Jurkat, Clone E6-1 (cell line): ENCODE data around the gene COL9A2. TPM values are rescaled to one million over a fixed set of nuclear protein-coding genes. Genes with fewer than 3 reads are reported as not detected.
A peak's percentile ranks its signal among the peaks of the same experiment; 100 is the strongest.
"Not testable (repeated sequence)": the region's sequence is repeated elsewhere in the genome, so short reads cannot be mapped to it uniquely, and the experiment has no call there.

Experiments
- DNase-seq: peaks from one replicate; pipeline ENCODE4 v3.0.0-alpha.2; 2011; ENCODE audit warnings: low read depth, low spot score
- H3K4me3 ChIP-seq: 2 replicates; pipeline ENCODE4 v1.5.1; 2011; ENCODE audit warnings: mild to moderate bottlenecking, low read length, control low read depth, moderate library complexity
- polyA plus RNA-seq: library from polyadenylated mRNA; unstranded; fragments of >200 nt; gene quantifications from one replicate; pipeline ENCODE4 v1.2.1, GENCODE V29; 2012; ENCODE audit warnings: missing spikeins; ENCODE audit not compliant: insufficient read length, insufficient read depth

COL9A2 gene
- 14.1 TPM for polyA plus RNA-seq

GRCh38 chr1:40316595-40317393 lies at the start of gene COL9A2:
COL9A2 (minus strand) TSS chr1:40317286; CDS start chr1:40317197, 89 bp downstream.
- no peak within 1 kb of the TSS for H3K4me3 ChIP-seq
- no peak for DNase-seq

- DNase-seq = no peak
- H3K4me3 ChIP-seq = no peak overlapping the region
These were observed 46.6 kb upstream of the COL9A2 start for GRCh38 chr1:40363721-40364120.

GRCh38 chr1:40362699-40363098 lies 45.6 kb upstream of the COL9A2 start:
- DNase-seq = no peak
- no peak overlapping the region for H3K4me3 ChIP-seq

- no peak for DNase-seq
These were observed 45.1 kb upstream of the COL9A2 start for GRCh38 chr1:40362199-40362598.

GRCh38 chr1:40361637-40362036 lies 44.6 kb upstream of the COL9A2 start:
- no peak for DNase-seq

More at GRCh38 chr1:40362199-40362598, 45.1 kb upstream of the COL9A2 start:
- no peak overlapping the region for H3K4me3 ChIP-seq

GRCh38 chr1:40361201-40361600 lies 44.1 kb upstream of the COL9A2 start:
- no peak overlapping the region for H3K4me3 ChIP-seq
- no peak for DNase-seq

More at GRCh38 chr1:40361637-40362036, 44.6 kb upstream of the COL9A2 start:
- H3K4me3 ChIP-seq = no peak overlapping the region

- no peak for DNase-seq
- no peak overlapping the region for H3K4me3 ChIP-seq
These were observed 43.5 kb upstream of the COL9A2 start for GRCh38 chr1:40360631-40361030.

- no peak overlapping the region for H3K4me3 ChIP-seq
- DNase-seq = no peak
These were observed 40.5 kb upstream of the COL9A2 start for GRCh38 chr1:40357625-40358024.

GRCh38 chr1:40353082-40353481 lies 36.0 kb upstream of the COL9A2 start:
- DNase-seq = no peak
- H3K4me3 ChIP-seq = no peak overlapping the region

GRCh38 chr1:40352126-40352525 lies 35.0 kb upstream of the COL9A2 start:
- H3K4me3 ChIP-seq = no peak overlapping the region
- DNase-seq = no peak

- no peak overlapping the region for H3K4me3 ChIP-seq
- DNase-seq = no peak
These were observed 34.0 kb upstream of the COL9A2 start for GRCh38 chr1:40351124-40351523.

- H3K4me3 ChIP-seq = no peak overlapping the region
- no peak for DNase-seq
These were observed 33.3 kb upstream of the COL9A2 start for GRCh38 chr1:40350391-40350790.

GRCh38 chr1:40344597-40344996 lies 27.5 kb upstream of the COL9A2 start:
- no peak overlapping the region for H3K4me3 ChIP-seq
- DNase-seq = no peak

GRCh38 chr1:40342381-40342717 lies 25.3 kb upstream of the COL9A2 start:
- not testable (repeated sequence) for H3K4me3 ChIP-seq, DNase-seq

- DNase-seq = no peak
- no peak overlapping the region for H3K4me3 ChIP-seq
These were observed 24.6 kb upstream of the COL9A2 start for GRCh38 chr1:40341491-40342380.

GRCh38 chr1:40339420-40340323 lies 22.6 kb upstream of the COL9A2 start:
- DNase-seq = no peak
- no peak overlapping the region for H3K4me3 ChIP-seq

GRCh38 chr1:40338745-40339419 lies 21.8 kb upstream of the COL9A2 start:
- peak; percentile 86 for DNase-seq
- H3K4me3 ChIP-seq = no peak overlapping the region

- DNase-seq = no peak
- no peak overlapping the region for H3K4me3 ChIP-seq
These were observed 20.4 kb upstream of the COL9A2 start for GRCh38 chr1:40337443-40337842.

- no peak for DNase-seq
- no peak overlapping the region for H3K4me3 ChIP-seq
These were observed 15.6 kb upstream of the COL9A2 start for GRCh38 chr1:40332695-40333094.
